ENCODE measurements around the gene PLD1. TPM values are rescaled to one million over a fixed set of nuclear protein-coding genes. Genes with fewer than 3 reads are reported as not detected.
A peak's percentile ranks its signal among the peaks of the same experiment; 100 is the strongest.

The PLD1 gene
- total RNA-seq, 1 donor from 2014 or later = 0.93 TPM

DNA sequence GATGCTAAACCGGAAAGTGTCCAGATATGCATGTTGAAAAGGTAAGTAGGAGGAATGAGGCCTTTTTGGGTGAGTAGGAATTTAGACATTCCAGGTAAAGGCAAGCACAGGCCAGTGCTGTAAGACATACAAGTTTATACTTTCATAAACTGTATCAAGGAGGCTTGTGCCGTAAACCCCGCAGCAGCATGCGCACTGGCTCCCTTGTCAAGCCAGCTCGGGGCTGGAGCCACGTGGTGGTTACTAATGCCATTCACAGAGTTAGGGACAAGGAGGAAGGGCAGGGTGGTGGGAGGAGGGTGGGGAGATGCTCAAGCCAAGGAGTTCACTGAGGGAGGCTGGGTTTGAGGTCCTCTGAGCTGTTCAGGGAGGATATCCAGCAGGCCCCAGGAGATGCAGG, 35.8 kb downstream of the PLD1 start:
- H3K36me3 Mint-ChIP-seq (ENCODE audit: low read depth) = no peaks in the 10 kb centered on the region
- TF ChIP-seq, protein P1, sequence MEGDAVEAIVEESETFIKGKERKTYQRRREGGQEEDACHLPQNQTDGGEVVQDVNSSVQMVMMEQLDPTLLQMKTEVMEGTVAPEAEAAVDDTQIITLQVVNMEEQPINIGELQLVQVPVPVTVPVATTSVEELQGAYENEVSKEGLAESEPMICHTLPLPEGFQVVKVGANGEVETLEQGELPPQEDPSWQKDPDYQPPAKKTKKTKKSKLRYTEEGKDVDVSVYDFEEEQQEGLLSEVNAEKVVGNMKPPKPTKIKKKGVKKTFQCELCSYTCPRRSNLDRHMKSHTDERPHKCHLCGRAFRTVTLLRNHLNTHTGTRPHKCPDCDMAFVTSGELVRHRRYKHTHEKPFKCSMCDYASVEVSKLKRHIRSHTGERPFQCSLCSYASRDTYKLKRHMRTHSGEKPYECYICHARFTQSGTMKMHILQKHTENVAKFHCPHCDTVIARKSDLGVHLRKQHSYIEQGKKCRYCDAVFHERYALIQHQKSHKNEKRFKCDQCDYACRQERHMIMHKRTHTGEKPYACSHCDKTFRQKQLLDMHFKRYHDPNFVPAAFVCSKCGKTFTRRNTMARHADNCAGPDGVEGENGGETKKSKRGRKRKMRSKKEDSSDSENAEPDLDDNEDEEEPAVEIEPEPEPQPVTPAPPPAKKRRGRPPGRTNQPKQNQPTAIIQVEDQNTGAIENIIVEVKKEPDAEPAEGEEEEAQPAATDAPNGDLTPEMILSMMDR (conservative IDR thresholded peaks at IDR 0.05) = no peak
- H3K4me1 Mint-ChIP-seq = peaks cover 40% of the 10 kb centered on the region
- no peak for DNase-seq (ENCODE audit: low read depth, low spot score)
- H3K27ac Mint-ChIP-seq (ENCODE audit: unreplicated experiment) = no peak overlapping the region
- H3K27me3 Mint-ChIP-seq (ENCODE audit: low read depth) = no peaks in the 10 kb centered on the region
- no peaks in the 10 kb centered on the region for H3K9me3 Mint-ChIP-seq
- H3K4me3 Mint-ChIP-seq = no peak overlapping the region

GRCh38 chr3:171772427-171773056, 37.7 kb downstream of the PLD1 start:
- peak; percentile 45 for DNase-seq (ENCODE audit: low read depth, low spot score)
- H3K27ac Mint-ChIP-seq (ENCODE audit: unreplicated experiment) = no peak overlapping the region
- no peak overlapping the region for H3K4me3 Mint-ChIP-seq
- TF ChIP-seq, protein P1 (conservative IDR thresholded peaks at IDR 0.05) = peak; percentile 81
- no peaks in the 10 kb centered on the region for H3K36me3 Mint-ChIP-seq (ENCODE audit: low read depth)
- H3K9me3 Mint-ChIP-seq = no peaks in the 10 kb centered on the region
- no peaks in the 10 kb centered on the region for H3K27me3 Mint-ChIP-seq (ENCODE audit: low read depth)
- peaks cover 33% of the 10 kb centered on the region for H3K4me1 Mint-ChIP-seq

- DNase-seq (ENCODE audit: low read depth, low spot score) = no peak
- no peak overlapping the region for H3K4me3 Mint-ChIP-seq
- TF ChIP-seq, protein P1 (conservative IDR thresholded peaks at IDR 0.05) = no peak
- peaks cover 17% of the 10 kb centered on the region for H3K4me1 Mint-ChIP-seq
- H3K9me3 Mint-ChIP-seq = no peaks in the 10 kb centered on the region
- no peaks in the 10 kb centered on the region for H3K36me3 Mint-ChIP-seq (ENCODE audit: low read depth)
- H3K27ac Mint-ChIP-seq (ENCODE audit: unreplicated experiment) = no peak overlapping the region
- H3K27me3 Mint-ChIP-seq (ENCODE audit: low read depth) = no peaks in the 10 kb centered on the region
Observed at GRCh38 chr3:171770689-171771620, 39.3 kb downstream of the PLD1 start.

DNA sequence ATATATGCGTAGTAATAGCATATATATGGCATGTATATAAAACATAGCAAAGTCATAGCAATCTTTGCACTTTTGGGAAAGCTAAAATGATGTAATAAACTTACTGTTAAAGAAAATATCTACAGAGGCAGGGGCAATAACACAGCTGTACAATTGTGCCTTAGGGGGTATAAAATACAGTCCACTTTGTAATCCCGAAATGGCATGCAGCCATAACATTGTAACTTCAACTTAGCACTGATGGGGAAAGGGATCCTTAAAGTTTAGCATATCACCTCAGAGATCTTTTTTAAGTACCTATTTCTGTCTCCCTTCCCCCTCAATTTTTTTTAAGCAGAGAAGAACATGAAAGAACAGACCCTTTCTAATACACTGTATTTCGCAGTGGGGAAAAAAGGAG, 40.8 kb downstream of the PLD1 start:
- H3K4me3 Mint-ChIP-seq = no peak overlapping the region
- H3K36me3 Mint-ChIP-seq (ENCODE audit: low read depth) = no peaks in the 10 kb centered on the region
- H3K4me1 Mint-ChIP-seq = peaks cover 15% of the 10 kb centered on the region
- H3K27me3 Mint-ChIP-seq (ENCODE audit: low read depth) = no peaks in the 10 kb centered on the region
- H3K9me3 Mint-ChIP-seq = no peaks in the 10 kb centered on the region
- no peak for DNase-seq (ENCODE audit: low read depth, low spot score)
- TF ChIP-seq, protein P1 (conservative IDR thresholded peaks at IDR 0.05) = no peak
- H3K27ac Mint-ChIP-seq (ENCODE audit: unreplicated experiment) = no peak overlapping the region

- Mint-ChIP-seq H3K27me3 (ENCODE audit: low read depth) (no peaks in the 10 kb centered on the region), H3K4me3 (no peak overlapping the region), H3K36me3 (ENCODE audit: low read depth) (no peaks in the 10 kb centered on the region), H3K4me1 (peaks cover 15% of the 10 kb centered on the region), H3K9me3 (no peaks in the 10 kb centered on the region), H3K27ac (ENCODE audit: unreplicated experiment) (no peak overlapping the region)
- TF ChIP-seq, protein P1 (conservative IDR thresholded peaks at IDR 0.05) = no peak
- no peak for DNase-seq (ENCODE audit: low read depth, low spot score)
Observed at GRCh38 chr3:171768986-171769385, 41.3 kb downstream of the PLD1 start.

All from neural crest cell (in vitro differentiated cells).